Measurements from ENCODE around the gene BEND6. TPM values are rescaled to one million over a fixed set of nuclear protein-coding genes. Genes with fewer than 3 reads are reported as not detected.

Gene BEND6, protein sequence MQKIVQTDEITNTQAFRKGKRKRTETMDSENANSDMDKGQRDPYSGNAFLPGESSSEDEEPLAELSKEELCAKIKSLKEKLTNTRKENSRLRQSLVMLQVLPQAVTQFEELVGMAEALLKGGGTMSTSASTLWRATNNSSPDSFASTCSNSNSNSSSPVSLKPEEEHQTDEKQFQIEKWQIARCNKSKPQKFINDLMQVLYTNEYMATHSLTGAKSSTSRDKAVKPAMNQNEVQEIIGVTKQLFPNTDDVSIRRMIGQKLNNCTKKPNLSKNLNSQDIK
- total RNA-seq, result 1 to 10 TPM; 2.0 to 7.8 (median 3.3) TPM

DNA sequence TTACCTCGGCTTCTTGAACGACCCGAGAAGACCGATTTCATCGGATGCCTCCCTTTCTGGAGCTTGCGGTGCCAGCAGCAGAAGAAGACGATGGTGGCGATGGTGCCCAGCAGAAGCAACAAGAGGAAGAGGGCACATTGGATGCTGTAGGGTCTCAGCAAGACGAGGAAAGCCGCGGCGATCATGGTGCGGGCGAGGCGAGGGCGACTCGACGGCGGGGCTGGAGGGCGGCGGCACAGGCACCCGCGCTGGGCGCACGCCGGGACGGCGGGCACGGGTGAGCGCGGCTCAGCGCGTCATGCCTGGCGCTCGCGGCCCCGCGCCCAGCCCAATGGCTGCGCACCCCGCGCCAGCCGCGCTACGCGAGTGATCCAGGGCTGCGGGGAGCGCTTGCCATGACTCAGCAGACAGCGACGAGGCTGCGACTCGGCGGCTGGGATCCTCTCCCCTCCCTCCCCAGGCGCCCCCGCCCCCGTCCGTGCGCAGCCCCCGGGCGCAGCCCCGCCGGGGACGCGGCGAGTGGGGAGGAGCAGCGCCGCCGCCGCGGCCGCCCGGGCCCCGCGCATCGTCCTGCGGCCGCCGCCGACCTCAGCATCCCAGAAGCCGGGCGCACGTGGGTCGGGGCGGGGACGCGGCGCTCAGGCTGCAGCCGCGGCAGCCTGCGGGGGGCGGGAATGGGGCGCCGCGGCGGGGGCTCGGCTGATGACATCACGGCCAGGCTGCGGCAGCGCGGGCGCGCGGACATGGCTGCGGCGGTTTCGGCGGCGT lies at the start of gene BEND6:
Gene BEND6 (plus strand): TSS at position 705 of the 768 bp plus-strand sequence. CDS start 26,704 bp downstream, outside the sequence.
- peak in 1 of 2 donors; percentile 9 for DNase-seq (ENCODE audit: low spot score in 2 of 2)
- Histone ChIP-seq H3K4me1 (peaks cover 0 to 34% (median 7%) of the 10 kb centered on the region in 4 donors), H3K27ac (peak within 1 kb of the TSS; percentile 42 to 78 (median 52)), H3K9me3 (no peaks in the 10 kb centered on the region), H3K36me3 (no peaks in the 10 kb centered on the region), H3K4me3 (peak within 1 kb of the TSS; percentile 51 to 73 (median 61)), H3K27me3 (no peaks in the 10 kb centered on the region)
- 0 to 1% methylated on average over 18 to 41 of the region's 107 CpGs for WGBS, 2 donors
- TF ChIP-seq EP300 (IDR thresholded peaks at IDR 0.05) (no peak), POLR2A (IDR thresholded peaks at IDR 0.05) (peak in 1 of 2 donors; percentile 13)
- TF ChIP-seq, protein P1, sequence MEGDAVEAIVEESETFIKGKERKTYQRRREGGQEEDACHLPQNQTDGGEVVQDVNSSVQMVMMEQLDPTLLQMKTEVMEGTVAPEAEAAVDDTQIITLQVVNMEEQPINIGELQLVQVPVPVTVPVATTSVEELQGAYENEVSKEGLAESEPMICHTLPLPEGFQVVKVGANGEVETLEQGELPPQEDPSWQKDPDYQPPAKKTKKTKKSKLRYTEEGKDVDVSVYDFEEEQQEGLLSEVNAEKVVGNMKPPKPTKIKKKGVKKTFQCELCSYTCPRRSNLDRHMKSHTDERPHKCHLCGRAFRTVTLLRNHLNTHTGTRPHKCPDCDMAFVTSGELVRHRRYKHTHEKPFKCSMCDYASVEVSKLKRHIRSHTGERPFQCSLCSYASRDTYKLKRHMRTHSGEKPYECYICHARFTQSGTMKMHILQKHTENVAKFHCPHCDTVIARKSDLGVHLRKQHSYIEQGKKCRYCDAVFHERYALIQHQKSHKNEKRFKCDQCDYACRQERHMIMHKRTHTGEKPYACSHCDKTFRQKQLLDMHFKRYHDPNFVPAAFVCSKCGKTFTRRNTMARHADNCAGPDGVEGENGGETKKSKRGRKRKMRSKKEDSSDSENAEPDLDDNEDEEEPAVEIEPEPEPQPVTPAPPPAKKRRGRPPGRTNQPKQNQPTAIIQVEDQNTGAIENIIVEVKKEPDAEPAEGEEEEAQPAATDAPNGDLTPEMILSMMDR (IDR thresholded peaks at IDR 0.05), result no peak

DNA sequence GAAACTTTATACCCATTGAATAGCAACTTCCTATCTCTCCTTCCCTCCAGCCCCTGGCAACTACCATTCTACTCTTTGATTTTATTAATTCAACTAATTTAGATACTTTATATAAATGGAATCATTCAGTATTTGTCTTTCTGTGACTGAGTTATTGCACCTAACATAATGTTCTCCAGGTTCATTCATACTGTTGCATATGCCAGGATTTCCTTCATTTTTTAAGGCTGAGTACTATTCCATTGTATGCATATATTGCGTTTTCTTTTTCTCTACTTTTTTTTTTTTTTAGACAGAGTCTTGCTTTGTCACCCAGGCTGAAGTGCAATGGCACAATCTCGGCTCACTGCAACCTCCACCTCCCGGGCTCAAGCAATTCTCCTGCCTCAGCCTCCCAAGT lies 49.5 kb upstream of the BEND6 start:
- H3K27me3 ChIP-seq, result no peaks in the 10 kb centered on the region
- DNase-seq (ENCODE audit: low spot score in 2 of 2), result no peak

DNA sequence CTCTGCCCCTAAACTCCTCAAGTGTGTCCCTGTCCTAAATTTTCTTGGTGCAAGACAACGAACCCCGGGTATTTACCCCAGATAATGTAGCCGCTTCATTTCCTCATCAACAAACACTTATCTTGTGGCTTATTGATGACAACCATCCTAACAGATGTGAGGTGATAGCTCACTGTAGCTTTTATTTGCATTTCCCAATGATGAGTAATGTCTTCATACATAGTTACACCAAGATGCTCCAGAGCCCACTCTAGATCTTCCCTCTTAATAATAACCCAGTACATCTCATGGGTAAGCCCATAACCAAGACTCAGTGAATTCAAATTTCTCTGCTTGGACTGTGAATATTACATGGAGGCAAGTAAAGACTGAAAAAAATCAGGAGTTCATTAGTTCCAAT lies 48.2 kb upstream of the BEND6 start:
- Histone ChIP-seq H3K9me3 (no peaks in the 10 kb centered on the region), H3K27me3 (no peaks in the 10 kb centered on the region), H3K27ac (no peak overlapping the region), H3K4me3 (no peak overlapping the region), H3K4me1 (peaks cover 0 to 14% (median 2%) of the 10 kb centered on the region in 4 donors), H3K36me3 (no peaks in the 10 kb centered on the region)
- 91% methylated on average over 3 of the region's 3 CpGs for WGBS, 2 donors
- TF ChIP-seq POLR2A (IDR thresholded peaks at IDR 0.05), result no peak
- TF ChIP-seq EP300 (IDR thresholded peaks at IDR 0.05), result no peak
- TF ChIP-seq, protein P1 (IDR thresholded peaks at IDR 0.05), result no peak
- no peak for DNase-seq (ENCODE audit: low spot score in 2 of 2)

More for the DNA sequence above, 49.5 kb upstream of the BEND6 start:
- no peak for TF ChIP-seq POLR2A (IDR thresholded peaks at IDR 0.05)
- Histone ChIP-seq H3K4me1 (peaks cover 0 to 15% (median 2%) of the 10 kb centered on the region in 4 donors), H3K27ac (no peak overlapping the region), H3K36me3 (no peaks in the 10 kb centered on the region), H3K9me3 (no peaks in the 10 kb centered on the region), H3K4me3 (no peak overlapping the region)
- WGBS, 2 donors, result 96 to 97% methylated on average over 3 of the region's 3 CpGs

DNA sequence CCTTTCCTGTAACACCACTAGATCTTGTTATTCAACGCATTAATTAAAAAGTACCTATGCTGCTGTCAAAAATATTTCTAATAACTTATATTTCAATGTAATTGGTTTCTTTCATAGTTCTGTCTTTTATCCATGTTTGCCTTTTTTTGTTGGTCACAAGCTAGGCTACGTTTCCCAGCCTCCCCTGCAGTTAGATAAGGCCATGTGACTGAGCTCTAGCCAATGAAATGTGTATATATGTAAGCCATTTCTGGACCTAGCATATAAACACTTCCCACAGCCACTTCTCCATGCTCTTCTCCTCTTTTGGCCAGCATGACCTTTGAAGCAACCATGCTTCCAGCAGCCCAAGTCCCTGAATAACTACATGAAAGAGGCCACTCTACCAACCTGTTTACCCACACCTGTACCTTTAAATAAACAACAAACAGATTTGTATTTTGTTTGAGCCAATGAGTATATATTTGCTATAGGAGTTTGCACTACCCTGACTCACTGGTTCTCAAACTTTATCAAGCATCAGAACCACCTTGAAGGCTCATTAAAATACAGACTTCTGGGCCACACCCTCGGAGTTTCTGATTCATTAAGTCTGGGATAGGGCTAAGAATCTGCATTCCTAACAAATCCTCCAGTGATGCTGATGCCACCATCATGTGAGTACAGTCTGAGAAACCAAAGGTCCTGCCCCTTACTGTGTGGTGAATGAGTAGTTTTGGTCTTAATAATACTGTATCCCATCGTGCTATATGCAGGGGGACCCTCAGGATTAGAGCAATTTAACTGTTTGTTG lies 45.6 kb upstream of the BEND6 start:
- no peak for DNase-seq (ENCODE audit: low spot score in 2 of 2)

DNA sequence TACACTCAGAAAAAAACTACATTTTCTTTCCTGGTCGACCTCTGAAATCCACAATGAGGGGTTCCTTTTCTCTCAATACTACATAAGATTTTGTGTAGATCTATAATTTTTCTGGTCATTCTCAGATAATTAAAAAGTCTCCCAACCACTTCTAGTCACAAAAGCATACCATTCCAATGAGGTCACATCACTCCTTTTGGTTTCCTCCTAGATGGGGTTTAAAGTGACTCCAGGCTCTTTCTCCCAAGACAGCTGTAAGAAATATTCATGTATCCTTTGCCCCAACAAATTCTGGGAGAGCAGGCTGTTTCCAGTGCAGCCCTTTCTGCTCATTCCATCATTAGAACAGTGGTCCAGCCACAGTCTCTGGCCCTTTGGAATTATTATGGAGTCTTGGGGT lies 43.1 kb upstream of the BEND6 start:
- H3K4me1 ChIP-seq, result peaks cover 0 to 4% (median 2%) of the 10 kb centered on the region in 4 donors
- WGBS, 2 donors, result 52 to 53% methylated on average over 1 of the region's 1 CpG
- no peak overlapping the region for H3K4me3 ChIP-seq
- no peaks in the 10 kb centered on the region for H3K9me3 ChIP-seq
- no peaks in the 10 kb centered on the region for H3K27me3 ChIP-seq
- no peak overlapping the region for H3K27ac ChIP-seq
- H3K36me3 ChIP-seq, result no peaks in the 10 kb centered on the region
- DNase-seq (ENCODE audit: low spot score in 2 of 2), result no peak
- TF ChIP-seq EP300 (IDR thresholded peaks at IDR 0.05), result no peak
- TF ChIP-seq, protein P1 (IDR thresholded peaks at IDR 0.05), result no peak
- no peak for TF ChIP-seq POLR2A (IDR thresholded peaks at IDR 0.05)

More for the DNA sequence above, 45.6 kb upstream of the BEND6 start:
- H3K4me1 ChIP-seq, result peaks cover 0 to 9% (median under 1%) of the 10 kb centered on the region in 4 donors
- H3K4me3 ChIP-seq, result no peak overlapping the region
- H3K9me3 ChIP-seq, result no peaks in the 10 kb centered on the region
- WGBS, 2 donors, result 71% methylated on average over 4 of the region's 4 CpGs
- TF ChIP-seq, protein P1 (IDR thresholded peaks at IDR 0.05), result no peak
- TF ChIP-seq POLR2A (IDR thresholded peaks at IDR 0.05) (no peak), EP300 (IDR thresholded peaks at IDR 0.05) (no peak)
- H3K27me3 ChIP-seq, result no peaks in the 10 kb centered on the region
- no peaks in the 10 kb centered on the region for H3K36me3 ChIP-seq
- no peak overlapping the region for H3K27ac ChIP-seq
